Measurements from ENCODE around the gene TSPAN31. TPM values are rescaled to one million over a fixed set of nuclear protein-coding genes. Genes with fewer than 3 reads are reported as not detected.
A peak's percentile ranks its signal among the peaks of the same experiment; 100 is the strongest.

The TSPAN31 gene
- total and polyA plus RNA-seq, 3 donors from 2014 or later = 25.4 to 33.0 (median 30.8) TPM

DNA sequence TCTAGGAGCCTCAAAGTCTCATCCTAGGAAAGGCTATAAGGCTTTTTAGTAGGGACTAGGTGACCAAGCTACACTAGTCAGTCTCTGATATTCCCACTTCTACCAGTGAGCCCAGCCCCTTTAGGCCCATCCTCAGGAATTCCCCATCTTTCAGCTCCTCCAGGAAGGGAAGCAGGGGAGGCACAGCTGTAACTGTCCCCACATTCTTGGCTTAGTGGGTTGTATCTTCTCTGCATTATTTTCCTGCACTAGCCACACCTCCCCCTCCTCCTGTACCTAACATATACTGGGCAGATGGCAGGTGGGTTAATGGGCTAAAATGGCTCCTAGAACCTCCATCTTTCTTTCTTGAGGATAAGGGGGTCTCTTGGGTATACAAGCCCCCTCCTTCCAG is 22.5 kb downstream of the TSPAN31 start:
- intact Hi-C loops (cut with DNase I; ENCODE audit: low total_unique reads) = no loop called here
- Histone ChIP-seq H3K36me3 (ENCODE audit: low read depth, missing control alignments) (no peaks in the 10 kb centered on the region), H3K9me3 (no peaks in the 10 kb centered on the region), H3K27me3 (no peaks in the 10 kb centered on the region), H3K4me3 (no peak overlapping the region), H3K4me1 (peaks cover 27% of the 10 kb centered on the region), H3K27ac (no peak overlapping the region)
- DNase-seq = no peak
- no peak for TF ChIP-seq POLR2A (IDR thresholded peaks at IDR 0.05)
- TF ChIP-seq, protein P1, sequence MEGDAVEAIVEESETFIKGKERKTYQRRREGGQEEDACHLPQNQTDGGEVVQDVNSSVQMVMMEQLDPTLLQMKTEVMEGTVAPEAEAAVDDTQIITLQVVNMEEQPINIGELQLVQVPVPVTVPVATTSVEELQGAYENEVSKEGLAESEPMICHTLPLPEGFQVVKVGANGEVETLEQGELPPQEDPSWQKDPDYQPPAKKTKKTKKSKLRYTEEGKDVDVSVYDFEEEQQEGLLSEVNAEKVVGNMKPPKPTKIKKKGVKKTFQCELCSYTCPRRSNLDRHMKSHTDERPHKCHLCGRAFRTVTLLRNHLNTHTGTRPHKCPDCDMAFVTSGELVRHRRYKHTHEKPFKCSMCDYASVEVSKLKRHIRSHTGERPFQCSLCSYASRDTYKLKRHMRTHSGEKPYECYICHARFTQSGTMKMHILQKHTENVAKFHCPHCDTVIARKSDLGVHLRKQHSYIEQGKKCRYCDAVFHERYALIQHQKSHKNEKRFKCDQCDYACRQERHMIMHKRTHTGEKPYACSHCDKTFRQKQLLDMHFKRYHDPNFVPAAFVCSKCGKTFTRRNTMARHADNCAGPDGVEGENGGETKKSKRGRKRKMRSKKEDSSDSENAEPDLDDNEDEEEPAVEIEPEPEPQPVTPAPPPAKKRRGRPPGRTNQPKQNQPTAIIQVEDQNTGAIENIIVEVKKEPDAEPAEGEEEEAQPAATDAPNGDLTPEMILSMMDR (IDR thresholded peaks at IDR 0.05) = no peak

DNA sequence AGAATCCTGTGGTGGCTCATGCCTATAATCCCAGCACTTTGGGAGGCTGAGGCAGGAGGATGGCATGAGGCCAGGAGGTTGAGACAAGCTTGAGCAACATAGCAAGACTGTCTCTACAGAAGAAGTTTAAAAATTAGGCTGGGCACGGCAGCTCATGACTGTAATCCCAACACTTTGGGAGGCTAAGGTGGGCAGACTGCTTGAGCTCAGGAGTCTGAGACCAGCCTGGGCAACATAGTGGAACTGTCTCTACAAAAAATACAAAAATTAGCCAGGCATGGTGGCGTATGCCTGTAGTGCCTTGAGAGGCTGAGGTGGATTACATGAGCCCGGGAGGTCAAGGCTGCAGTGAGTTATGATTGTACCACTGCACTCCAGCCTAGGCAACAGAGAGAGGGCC is 23.0 kb downstream of the TSPAN31 start:
- WGBS, 2 donors = 87 to 97% methylated on average over 3 of the region's 3 CpGs
- TF ChIP-seq POLR2A (IDR thresholded peaks at IDR 0.05) = no peak
- TF ChIP-seq, protein P1 (IDR thresholded peaks at IDR 0.05) = no peak
- Histone ChIP-seq H3K36me3 (ENCODE audit: low read depth, missing control alignments) (no peaks in the 10 kb centered on the region), H3K9me3 (no peaks in the 10 kb centered on the region), H3K27ac (no peak overlapping the region), H3K4me3 (no peak overlapping the region), H3K4me1 (peaks cover 27% of the 10 kb centered on the region), H3K27me3 (no peaks in the 10 kb centered on the region)
- no peak for DNase-seq
- intact Hi-C loops (cut with DNase I; ENCODE audit: low total_unique reads) = no loop called here

DNA sequence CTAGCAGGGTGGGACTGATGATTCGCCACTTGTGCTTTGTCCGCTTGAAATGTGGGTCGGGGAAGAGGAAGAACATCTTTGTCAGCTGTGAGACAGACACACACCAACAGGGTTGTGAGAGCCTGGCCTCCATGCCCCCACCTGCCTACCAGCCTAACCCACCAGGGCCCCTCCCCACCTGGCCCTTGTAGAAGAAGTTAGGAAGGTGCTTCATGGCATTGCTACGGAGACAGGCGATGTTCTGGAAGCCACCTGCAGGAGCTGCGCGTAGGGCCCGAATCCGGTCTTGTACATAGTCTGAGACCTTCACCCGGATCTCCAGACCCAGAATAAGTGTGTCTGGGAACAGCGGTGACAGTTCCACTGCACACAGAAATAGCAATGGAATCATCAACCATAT is 24.8 kb downstream of the TSPAN31 start:
- H3K36me3 ChIP-seq (ENCODE audit: low read depth, missing control alignments) = no peaks in the 10 kb centered on the region
- H3K9me3 ChIP-seq = no peaks in the 10 kb centered on the region
- no peak overlapping the region for H3K4me3 ChIP-seq
- peaks cover 27% of the 10 kb centered on the region for H3K4me1 ChIP-seq
- TF ChIP-seq, protein P1 (IDR thresholded peaks at IDR 0.05) = no peak
- TF ChIP-seq POLR2A (IDR thresholded peaks at IDR 0.05) = no peak
- intact Hi-C loops (cut with DNase I; ENCODE audit: low total_unique reads) = no loop called here
- 93 to 97% methylated on average over 10 to 11 of the region's 11 CpGs for WGBS, 2 donors
- no peak overlapping the region for H3K27ac ChIP-seq
- DNase-seq = no peak
- no peaks in the 10 kb centered on the region for H3K27me3 ChIP-seq

DNA sequence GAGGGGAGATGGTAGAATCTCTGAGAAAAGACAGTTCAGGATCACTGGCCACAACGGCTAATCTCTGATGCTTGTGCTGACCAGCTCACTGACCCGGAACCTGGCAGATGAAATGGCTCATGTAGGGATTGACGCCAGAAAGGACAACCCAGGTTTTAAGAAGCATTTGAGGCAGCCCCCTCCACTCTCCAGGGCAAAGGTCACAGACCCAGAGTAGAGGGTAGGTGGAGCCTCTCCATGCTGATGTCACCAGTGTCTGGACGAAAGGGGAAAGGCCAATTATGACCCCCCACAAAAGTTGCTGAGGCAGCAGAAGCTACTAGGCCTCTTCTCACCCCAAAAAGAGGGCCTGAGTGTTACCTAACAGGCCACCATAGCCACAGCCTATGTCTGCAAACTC is 25.9 kb downstream of the TSPAN31 start:
- Histone ChIP-seq H3K4me3 (no peak overlapping the region), H3K27me3 (no peaks in the 10 kb centered on the region), H3K27ac (no peak overlapping the region), H3K36me3 (ENCODE audit: low read depth, missing control alignments) (no peaks in the 10 kb centered on the region), H3K4me1 (peaks cover 17% of the 10 kb centered on the region), H3K9me3 (no peaks in the 10 kb centered on the region)
- intact Hi-C loops (cut with DNase I; ENCODE audit: low total_unique reads) = no loop called here
- DNase-seq = no peak
- TF ChIP-seq POLR2A (IDR thresholded peaks at IDR 0.05) = no peak
- TF ChIP-seq, protein P1 (IDR thresholded peaks at IDR 0.05) = no peak
- 58 to 77% methylated on average over 4 of the region's 4 CpGs for WGBS, 2 donors

DNA sequence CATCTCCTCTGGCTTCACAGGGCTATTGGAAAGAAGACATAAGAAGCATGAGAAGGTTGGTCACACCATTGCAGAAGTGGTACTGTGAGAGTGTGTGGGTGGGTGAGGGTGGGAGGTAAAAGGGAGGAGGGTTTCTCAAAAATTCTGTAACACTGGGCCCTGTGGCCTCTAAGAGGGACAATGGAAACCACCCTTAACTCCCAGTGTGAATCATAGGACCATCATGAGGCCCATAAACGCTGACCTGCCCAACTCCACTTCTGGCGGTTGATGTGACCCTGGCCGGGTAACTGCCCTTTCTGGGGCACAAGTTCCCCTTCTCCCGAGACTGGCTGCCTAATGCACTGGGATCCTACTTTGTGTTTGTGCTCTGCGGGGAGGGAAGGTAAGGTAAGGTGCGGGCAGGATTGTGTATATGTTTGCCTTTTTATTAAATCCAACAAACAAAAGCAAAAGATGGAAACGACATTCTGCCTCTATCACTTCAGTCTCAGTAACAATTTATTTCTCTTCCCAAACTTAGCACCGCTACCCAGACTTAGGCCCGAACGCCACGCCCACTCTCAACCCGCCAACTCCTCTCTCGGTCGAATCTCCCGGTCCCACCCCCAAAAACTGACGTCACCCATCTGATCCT is 26.5 kb downstream of the TSPAN31 start:
- TF ChIP-seq, protein P1 (IDR thresholded peaks at IDR 0.05) = no peak
- no peak for TF ChIP-seq POLR2A (IDR thresholded peaks at IDR 0.05)
- peak; percentile 95 for DNase-seq
- H3K36me3 ChIP-seq (ENCODE audit: low read depth, missing control alignments) = no peaks in the 10 kb centered on the region
- no peaks in the 10 kb centered on the region for H3K9me3 ChIP-seq
- peaks cover 11% of the 10 kb centered on the region for H3K4me1 ChIP-seq
- WGBS, 2 donors = 2% methylated on average over 16 of the region's 16 CpGs
- H3K27ac ChIP-seq = peak overlapping the region; percentile 69 to 85
- intact Hi-C loops (cut with DNase I; ENCODE audit: low total_unique reads) = no loop called here
- H3K27me3 ChIP-seq = no peaks in the 10 kb centered on the region
- H3K4me3 ChIP-seq = peak overlapping the region; percentile 80 to 85
